NOMO-1 treated with dmso at 0.1 percent for 144 hours (cell line): ENCODE measurements around the gene HDAC3.

Source experiments
- DNase-seq: peaks from one replicate; lab custom pipeline; 2025; ENCODE audit not compliant: unreplicated experiment; lab: John Stamatoyannopoulos, UW

The HDAC3 gene

DNA sequence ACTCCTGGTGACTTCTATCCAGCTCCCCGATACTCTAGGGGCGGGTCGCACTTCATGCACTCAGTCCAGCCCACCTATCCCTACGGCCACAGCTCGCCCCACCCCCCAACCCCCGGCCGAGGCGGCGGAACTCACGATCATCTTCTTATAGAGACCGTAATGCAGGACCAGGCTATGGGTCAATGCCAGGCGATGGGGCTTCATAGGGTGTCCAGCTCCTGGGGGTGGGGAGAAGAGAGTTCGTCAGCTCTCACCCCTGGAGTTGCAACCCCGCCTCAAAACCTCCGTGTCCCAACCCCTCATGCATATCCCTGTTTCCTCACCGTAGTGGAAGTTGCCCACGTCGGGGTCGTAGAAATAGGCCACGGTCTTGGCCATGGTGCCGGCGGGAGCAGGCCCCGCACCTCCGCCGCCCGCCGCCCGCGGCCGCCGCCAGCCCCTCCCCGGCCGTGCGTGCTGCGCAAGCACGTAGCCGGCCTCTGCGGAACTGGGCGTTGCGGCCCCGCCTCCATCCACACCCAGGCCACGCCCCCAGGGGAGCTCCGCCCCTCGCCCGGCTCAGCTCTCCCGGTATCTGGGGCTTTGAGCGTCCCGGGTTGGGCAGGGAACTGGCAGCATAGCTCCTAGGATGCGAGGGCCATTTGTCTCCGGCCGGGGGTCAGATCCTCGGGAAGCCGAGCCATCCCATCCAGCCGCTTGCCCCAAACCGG is at the start of gene HDAC3, which contains the start of gene RELL2:
Gene HDAC3 (minus strand): TSS at position 437 of the 710 bp plus-strand sequence. CDS start 59 bp downstream, at position 378.
Gene RELL2 (plus strand): TSS at position 585 of the 710 bp plus-strand sequence. CDS start 1,229 bp downstream, outside the sequence.
- DNase-seq, result peak; percentile 73

DNA sequence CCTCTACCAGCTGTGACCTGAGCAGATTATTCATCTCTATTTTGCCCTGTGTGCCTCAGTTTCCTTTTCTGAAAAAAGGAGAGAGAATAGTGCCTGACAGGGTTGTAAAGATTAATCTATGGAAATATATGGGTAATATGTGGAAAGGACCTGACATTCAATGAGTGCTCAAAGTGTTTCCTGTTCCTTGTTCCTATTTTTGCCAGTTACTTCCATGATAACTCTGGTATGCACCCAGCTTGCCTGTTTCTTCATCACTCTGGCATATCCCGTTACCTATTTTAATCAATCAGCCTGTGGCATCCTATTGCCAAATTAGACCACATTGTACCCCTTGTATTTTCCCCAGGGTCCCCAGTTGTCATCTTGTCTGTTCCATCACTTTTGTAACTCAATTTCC is 48.9 kb upstream of the HDAC3 start:
- DNase-seq, result no peak

DNA sequence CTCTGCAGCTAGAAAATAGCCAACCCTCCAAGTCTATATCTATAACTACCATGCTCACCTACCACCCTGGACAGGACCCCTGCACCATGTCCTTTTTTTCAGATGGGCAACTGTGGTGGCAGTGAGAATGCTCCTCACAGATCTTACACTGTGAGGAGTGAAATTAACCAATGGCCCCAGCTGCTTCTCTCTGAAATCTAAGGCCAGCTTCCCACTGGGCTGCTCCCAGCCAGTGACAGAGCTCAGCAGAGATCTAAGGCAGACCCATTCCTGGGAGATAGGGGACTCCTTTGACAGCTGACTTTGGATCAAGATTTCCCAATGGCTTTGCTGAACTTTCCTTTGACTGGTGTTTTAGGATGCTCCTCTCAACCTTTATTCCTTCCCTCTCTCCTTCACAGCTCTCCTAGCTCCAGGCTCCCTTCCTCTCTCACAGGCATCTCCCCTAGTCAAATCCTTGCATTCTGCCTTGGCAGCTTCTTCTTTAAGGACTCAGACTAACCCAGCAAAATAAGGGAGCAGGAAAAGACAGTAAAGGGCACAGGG is 47.0 kb upstream of the HDAC3 start:
- no peak for DNase-seq

DNA sequence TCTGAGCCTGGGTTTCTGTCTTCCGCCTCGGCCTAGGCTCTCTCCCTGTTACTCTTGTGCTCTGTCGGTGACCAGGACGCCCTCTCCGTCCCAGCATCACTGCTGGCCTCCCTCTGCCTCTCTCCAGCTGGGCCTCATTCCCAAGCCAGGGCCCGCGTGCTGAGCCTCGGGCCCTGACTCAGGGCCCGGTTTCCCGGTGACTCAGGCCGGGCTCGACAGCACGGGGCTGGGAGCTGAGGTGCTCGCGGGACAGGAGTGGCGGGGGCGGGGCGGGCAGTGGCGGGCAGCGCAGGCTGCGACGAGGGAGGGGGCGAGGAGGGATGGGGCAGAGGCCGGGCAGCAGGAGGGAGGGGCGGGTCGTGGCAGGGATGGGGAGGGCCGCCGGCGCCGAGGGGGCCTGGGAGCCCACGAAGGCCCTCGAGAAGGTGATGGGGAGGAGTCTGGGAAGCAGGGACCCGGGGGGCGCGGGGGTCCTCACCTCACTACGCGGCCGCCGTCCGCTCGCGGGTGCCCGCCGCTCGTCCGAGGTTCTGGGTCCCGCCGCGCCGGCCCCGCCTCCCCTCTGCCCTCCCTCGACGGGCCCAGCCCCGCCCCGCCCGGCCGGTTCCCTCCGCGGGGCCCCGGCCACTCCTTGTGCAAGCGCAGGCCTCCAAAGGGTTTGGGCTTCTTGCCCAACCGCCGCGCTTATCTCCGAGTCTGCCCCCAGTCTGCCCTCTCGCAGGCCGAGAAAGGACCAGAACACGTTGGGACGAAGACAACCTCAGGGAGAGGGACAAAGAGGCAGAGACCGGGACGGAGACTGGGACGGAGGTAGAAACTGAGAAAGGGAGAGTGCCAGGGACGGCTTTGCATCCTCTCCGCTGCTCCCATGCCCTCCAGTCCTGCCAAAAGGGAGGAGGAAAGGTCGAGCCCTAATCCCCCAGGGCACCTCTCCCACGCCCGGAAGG is 45.3 kb upstream of the HDAC3 start, which contains the start of gene ARAP3:
Gene ARAP3 (minus strand): TSS at position 536 of the 947 bp plus-strand sequence. CDS start 1,744 bp downstream, outside the sequence.
- DNase-seq, result peak; percentile 82

DNA sequence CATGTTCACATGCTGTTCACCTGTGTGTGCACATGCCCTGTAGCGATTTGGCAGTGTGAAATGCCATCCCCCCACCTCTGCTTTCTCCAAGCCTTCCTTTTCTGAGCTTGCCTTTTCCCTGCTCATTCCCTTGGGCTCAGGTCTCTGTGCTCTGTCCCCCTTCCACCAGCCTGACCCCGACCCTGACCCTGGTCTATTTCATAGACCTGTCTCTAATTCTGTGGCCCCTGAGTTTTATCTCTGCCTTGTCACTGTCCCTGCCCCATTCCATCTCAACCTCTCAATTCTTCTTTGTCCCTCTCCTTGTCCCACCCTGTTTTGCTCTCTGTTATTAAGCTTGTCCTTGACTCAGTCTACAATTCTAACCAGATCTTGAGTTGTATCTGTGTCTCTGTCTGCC is 44.6 kb upstream of the HDAC3 start:
- no peak for DNase-seq

DNA sequence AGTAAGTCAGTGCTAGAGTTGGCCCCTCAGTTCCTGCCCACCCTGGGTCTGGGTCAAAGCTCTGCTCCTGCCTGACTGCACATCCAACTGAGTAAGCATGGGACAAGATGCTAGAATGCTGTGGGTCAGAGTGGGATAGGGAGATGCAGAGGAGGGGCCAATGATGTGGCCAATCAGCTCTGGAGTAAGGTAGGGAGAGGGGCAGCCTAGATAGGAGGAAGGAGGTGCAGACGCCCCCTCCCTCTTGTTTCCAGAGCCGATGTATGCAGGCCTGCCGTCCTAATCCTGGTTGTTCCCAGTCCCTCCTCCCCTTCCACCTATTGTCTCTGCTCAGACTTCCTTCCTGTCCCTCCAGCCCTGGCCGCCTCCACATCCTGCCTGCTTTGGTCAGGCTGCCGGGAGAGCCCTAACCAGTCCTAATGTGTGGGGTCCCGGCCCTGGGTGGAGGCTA is 44.1 kb upstream of the HDAC3 start:
- DNase-seq, result no peak

DNA sequence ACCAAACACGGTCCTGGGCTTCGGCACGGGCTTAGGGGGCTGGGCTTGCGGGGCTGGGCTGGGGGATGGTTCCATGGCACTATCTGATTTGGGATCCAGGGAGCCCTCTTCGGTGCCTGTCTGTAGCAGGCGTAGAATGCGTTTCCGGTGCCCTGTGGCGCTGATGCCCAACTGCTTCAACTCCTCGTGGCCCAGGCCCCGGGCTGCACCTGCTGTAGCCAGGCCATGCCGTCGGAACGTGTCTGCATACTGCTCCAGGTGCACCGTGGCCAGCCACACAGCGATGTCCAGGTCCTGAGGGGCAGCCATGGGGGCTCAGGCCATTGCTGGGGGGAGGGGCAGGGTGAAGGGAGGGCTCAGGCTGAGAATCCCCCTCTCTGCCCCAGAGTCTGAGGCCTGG is 43.5 kb upstream of the HDAC3 start:
- no peak for DNase-seq

DNA sequence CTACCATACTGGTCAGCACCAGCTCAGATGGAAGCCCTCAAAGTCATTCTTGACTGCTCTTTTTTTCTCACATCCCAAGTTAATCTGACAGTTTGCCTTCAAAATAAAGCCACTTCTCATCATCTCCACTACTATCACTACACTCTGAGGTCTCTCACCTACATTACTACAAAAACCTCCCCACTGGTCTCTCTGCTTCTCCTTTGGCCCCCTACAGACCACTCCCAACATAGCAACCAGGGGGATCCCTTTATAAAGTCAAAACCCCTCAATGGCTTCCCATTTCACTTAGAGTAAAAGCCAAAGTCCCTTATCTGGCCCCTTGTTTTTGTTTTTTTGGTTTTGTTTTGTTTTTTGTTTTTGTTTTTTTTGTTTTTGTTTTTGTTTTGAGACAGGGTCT is 40.8 kb upstream of the HDAC3 start:
- DNase-seq, result no peak

DNA sequence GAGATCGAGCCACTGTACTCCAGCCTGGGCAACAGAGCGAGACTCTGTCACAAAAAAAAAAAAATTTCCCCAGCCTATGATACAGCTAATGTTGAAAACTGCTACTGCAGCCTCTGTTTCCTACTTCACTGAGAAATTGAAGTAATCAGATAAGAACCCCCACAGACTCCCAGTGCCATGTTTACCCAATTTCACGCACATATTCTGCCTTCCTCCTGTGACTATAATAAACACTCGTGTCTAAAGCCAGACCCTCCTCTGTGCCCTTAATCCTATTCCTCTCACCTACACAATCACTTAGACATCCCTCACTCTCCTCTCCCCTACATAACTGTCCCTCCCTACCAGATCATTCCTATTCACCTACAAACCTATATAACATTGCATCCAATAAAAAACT is 39.0 kb upstream of the HDAC3 start:
- no peak for DNase-seq

DNA sequence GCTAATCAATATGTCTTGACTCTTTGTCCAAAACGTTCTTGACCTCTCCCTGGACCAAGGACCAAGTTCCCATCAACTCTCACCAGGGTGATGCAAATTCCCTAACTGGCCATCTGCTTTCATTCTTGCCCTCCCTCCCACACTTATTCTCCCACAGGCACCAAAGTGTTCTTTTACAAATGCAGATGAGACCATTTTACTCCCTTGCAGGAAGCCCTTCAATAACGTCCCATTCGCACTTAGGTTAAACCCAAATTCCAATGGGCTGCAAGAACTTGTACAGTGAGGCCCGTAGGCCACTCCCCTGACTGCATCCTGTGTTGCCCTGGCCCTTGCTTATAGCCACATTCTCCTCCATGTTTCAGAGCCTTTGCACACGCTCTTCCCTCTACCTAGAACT is 38.1 kb upstream of the HDAC3 start:
- no peak for DNase-seq

DNA sequence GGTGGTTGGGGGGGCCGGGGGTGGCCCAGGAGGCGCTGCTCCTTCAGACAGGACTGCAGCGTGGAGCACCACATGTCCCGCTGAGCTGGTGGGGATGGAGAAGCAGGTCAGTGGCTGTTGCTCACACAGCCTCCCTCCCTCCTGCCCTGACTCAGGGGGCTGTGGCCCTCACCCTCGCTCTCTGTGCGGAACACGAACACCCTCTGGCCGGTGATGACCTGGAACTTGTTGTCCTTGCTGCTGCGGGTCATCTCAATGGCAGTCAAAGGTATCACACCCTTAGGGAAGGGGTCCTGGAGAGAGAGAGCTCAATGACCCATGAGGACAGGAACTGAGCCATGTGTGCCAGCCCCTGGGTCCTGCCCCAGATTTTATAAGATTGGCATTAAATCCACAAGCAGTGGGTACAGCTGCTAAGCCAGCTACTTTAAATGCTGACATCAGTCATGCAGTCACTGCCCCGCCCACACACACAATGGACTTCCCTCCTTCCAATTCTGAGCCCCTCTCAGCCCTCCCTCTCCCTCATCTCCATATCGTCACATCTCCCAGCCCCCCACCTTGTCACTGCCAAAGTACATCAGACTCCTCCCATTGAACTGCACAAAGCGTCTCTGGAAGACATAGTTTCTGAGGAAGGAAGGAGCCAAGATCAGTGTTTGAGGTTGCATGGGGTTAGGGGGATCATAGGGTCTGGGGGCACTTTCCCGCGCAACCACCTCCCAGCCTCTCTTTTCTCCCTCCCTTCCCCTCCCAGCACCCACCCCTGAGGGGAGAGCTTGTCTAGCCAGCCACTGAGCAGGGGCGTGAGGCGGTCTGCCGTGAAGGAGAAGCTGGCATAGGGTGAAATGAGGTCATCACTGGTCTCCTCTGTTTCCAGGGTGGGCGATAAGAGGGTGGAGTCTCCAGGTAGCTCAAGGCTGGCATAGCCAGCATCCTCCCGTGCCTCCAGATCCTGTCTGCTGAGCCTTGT is 36.5 kb upstream of the HDAC3 start:
- DNase-seq, result no peak

DNA sequence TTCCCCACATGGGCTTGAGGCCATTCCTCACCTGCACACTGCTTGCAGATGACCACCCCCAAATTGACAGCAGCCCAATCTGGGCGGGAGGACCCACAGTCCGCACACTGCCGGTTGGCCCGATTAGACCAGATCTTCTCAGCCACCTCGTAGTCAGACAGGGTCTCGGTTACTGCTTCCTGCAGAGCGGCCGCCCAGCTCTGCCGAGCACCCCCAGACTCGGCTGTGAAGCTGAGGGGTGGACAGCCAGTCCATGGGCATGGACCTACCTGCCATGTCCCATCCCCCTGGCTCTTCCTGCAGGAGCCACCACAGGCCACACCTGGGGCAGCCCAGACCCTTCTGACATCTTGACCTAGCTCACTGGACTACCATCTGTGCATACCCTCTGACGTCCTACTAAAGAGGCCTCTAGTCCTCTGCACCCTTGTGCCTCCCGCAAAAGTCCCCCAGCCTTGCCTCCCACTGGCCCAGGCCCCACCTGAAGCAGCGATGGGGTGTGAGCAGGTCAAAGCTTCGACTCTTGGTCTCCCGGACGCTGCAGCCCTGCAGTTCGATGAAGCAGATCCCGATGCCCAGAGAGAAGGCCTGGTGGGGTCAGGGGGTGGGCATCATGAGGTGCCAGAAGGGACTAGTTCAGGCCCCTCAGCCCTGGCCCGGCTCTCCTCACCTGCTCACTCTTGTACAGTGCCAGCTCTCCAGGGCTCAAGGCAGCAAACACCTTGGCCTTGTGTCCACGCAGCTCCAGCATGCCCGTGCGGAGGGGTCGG is 35.6 kb upstream of the HDAC3 start:
- DNase-seq, result no peak

DNA sequence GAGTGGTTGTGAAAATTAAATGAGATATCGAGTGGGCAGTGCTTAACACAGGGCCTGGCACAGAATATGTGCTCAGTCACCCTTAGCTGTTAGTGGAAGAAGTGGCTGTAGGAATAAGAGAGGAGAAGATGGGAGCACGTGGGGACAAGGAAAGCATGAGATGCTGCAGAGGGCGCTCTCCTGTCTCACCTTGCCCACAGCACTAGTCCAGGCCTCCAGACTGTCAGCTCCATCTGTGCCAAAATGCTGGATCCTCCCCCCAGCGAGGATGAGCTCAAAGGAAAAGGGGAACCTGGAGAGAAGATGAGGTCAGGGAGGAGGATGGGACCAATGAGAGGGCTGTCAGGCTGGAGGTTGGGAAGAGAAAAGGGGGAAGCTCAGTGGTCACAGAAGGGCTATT is 32.9 kb upstream of the HDAC3 start:
- no peak for DNase-seq

DNA sequence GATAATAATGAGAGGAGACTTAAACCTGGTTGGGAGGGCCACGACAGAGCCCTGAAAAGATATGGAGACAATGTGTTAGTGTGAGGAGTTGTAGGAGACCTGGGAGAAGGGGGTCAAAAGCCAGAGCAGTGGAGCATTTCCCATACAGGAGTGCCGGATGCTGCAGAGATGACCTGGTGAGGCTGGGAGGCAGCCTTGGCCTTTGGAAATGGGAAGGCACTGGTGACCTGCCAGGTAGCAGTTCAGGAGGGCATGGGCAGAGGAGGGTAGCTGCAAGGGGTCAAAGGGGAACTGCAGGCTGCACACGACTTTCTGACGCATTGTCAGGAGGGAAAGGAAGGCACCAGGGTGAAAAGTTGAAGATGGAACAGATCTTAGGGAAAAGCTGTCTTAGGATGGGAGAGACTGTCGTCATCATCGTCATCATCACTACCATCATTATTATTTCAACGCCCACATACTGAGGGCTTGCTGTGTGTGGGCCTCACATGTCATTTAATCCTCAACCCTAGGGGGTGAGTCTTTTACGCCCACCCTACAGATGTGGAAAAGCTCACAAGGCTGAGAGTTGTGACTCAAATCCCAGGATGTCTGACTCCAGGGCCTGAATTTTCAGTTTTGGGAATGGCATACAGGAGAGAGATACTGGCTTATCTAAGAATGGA is 32.1 kb upstream of the HDAC3 start:
- DNase-seq, result no peak

DNA sequence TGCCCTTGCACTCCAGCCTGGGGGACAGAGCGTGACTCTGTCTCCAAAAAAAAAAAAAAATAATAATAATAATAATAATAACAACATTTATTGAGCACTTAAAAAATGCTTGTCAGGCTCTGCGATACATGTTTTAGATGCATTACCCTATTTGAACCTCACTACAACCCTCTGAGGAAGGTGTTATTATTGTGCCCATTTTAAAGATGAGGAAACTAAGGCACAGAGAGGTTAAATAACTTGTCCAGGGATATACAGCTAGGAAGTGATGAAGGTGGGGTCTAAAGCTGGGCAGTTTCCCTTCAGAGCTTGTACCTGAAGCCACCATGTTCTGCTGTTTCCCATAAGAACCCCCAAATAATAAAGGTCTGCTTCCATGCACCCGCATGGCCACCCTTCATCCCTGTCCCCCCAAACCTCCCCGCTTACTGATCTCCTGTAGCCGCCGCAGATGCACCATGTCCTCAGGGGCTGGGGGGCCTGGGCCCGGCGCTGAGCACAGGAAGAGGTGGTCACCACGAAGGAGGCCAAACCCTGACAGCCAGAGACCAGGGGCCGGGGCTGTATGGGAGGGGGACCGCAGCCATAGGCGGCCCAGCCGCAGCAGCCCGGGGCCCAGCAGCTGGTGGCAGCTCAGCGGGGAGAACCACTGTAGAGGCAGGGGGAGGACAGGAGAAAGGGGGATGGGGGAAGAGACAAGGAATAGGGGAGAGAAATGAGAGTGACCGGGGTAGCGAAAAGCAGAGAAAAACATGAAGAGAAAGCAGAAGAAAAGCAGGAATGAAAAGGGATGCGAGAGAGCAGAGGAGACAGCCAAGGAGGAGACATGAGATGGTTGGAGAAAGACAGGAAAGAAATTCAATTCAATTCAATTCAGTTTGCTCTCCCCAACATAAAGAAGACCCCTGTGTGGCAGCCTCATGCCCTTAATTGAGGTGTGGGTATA is 29.6 kb upstream of the HDAC3 start:
- DNase-seq, result no peak

DNA sequence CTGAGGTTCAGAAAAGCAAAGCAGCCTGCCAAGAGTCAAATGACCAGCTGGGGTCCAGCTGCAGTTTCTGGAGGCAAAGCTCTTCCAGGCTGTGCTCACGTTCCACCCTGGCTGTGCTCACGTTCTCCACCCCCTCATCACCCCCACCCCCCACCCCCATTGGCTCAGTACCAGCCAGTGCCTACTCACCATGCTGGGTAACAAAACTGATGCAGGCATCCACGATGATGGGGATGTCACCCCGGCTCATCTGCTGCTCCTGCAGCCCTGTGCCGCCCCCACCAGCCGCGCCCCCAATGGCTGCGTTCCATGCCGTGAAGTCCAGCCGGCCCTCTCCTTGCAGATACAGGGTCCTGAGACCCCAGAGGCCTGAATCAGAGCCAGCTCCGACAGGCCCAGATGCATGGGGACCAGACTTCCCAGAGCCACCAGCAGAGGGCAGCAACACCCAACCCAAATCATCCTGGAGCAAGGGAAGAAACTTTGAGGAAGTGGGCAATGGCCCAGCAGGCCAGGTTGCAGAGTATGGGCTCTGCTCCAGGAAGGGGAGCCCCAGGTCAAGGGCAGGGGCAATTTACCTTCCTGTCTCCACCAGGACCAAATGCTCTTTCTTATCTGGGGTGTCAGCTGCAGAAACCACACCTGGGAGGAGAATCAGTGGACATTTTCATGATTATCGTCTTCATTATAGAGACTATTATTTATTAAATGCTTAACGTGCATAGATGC is 28.2 kb upstream of the HDAC3 start:
- peak; percentile 67 for DNase-seq

DNA sequence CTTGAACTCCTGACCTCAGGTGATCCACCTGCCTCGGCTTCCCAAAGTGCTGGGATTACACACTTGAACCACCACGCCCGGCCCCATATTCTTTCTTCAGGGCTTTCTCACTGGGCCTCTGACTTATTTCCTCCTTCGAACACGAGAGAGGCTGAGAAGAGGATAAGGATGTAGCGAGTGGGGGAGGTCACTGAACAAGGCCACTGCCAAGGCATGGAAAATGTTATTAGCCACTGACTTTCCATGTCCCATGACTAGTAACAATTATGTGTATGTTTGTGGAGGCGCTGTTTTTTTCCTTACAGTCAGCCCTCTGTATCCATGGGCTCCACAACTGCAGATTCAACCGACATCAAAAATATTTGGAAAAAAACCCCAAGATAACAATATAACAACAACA is 26.9 kb upstream of the HDAC3 start:
- DNase-seq, result no peak
